Measurements from ENCODE around the gene SNX9. TPM values are rescaled to one million over a fixed set of nuclear protein-coding genes. Genes with fewer than 3 reads are reported as not detected.

SNX9 gene
- total RNA-seq, 4 donors from 2014 or later: 13.7 to 57.2 (median 50.7) TPM

GRCh38 chr6:157877149-157877548, 54.1 kb downstream of the SNX9 start:
- in situ Hi-C loops (cut with MboI; ENCODE audit: low pct_ligation_motif_present in 1 of 4, low pct_unique_long_range_greater_than_20kb in 1 of 4, low sequenced_read_pairs in 3 of 4) (loop anchor here in 2 of 4 donors (5.0 to 10.0 kb wide), 2 partner anchors 120 to 122 kb away; no protein-coding TSS in a partner anchor), intact Hi-C loops (cut with DNase I; ENCODE audit: low total_unique reads) (no loop called here)
- TF ChIP-seq CTCF (IDR thresholded peaks at IDR 0.05): no peak
- TF ChIP-seq EP300 (IDR thresholded peaks at IDR 0.05; ENCODE audit: low read depth): no peak
- TF ChIP-seq POLR2AphosphoS5 (IDR thresholded peaks at IDR 0.05): no peak
- TF ChIP-seq POLR2A (IDR thresholded peaks at IDR 0.05): no peak
- no peaks in the 10 kb centered on the region for H3K9me3 ChIP-seq
- H3K27me3 ChIP-seq: no peaks in the 10 kb centered on the region
- WGBS, 2 donors (ENCODE audit: low coverage in 1 of 2): 79 to 88% methylated on average over 4 of the region's 4 CpGs
- H3K4me1 ChIP-seq: no peaks in the 10 kb centered on the region
- DNase-seq: no peak
- peaks cover 0 to 44% (median 10%) of the 10 kb centered on the region in 4 donors for H3K36me3 ChIP-seq
- H3K27ac ChIP-seq: no peak overlapping the region
- H3K4me3 ChIP-seq: no peak overlapping the region

GRCh38 chr6:157877573-157878438, 54.8 kb downstream of the SNX9 start:
- in situ Hi-C loops (cut with MboI; ENCODE audit: low pct_ligation_motif_present in 1 of 4, low pct_unique_long_range_greater_than_20kb in 1 of 4, low sequenced_read_pairs in 3 of 4): loop anchor here in 2 of 4 donors (5.0 to 10.0 kb wide), 2 partner anchors 121 to 123 kb away; no protein-coding TSS in a partner anchor
- no peak for TF ChIP-seq EP300 (IDR thresholded peaks at IDR 0.05; ENCODE audit: low read depth)
- no peak for TF ChIP-seq POLR2AphosphoS5 (IDR thresholded peaks at IDR 0.05)
- no peak for TF ChIP-seq CTCF (IDR thresholded peaks at IDR 0.05)
- no peak for TF ChIP-seq POLR2A (IDR thresholded peaks at IDR 0.05)
- Histone ChIP-seq H3K27me3 (no peaks in the 10 kb centered on the region), H3K4me1 (no peaks in the 10 kb centered on the region), H3K36me3 (peaks cover 0 to 44% (median 10%) of the 10 kb centered on the region in 4 donors), H3K9me3 (no peaks in the 10 kb centered on the region), H3K27ac (no peak overlapping the region), H3K4me3 (no peak overlapping the region)
- 82% methylated on average over 7 of the region's 7 CpGs for WGBS, 2 donors (ENCODE audit: low coverage in 1 of 2)
- intact Hi-C loops (cut with DNase I; ENCODE audit: low total_unique reads): no loop called here
- no peak for DNase-seq

GRCh38 chr6:157879034-157879872, 56.2 kb downstream of the SNX9 start:
- intact Hi-C loops (cut with DNase I; ENCODE audit: low total_unique reads) (no loop called here), in situ Hi-C loops (cut with MboI; ENCODE audit: low pct_ligation_motif_present in 1 of 4, low pct_unique_long_range_greater_than_20kb in 1 of 4, low sequenced_read_pairs in 3 of 4) (loop anchor here in 2 of 4 donors (5.0 to 10.0 kb wide), 2 partner anchors 122 to 124 kb away; no protein-coding TSS in a partner anchor)
- 94 to 95% methylated on average over 12 of the region's 12 CpGs for WGBS, 2 donors (ENCODE audit: low coverage in 1 of 2)
- Histone ChIP-seq H3K36me3 (peaks cover 0 to 41% (median 10%) of the 10 kb centered on the region in 4 donors), H3K27me3 (no peaks in the 10 kb centered on the region), H3K4me1 (peaks cover 0 to 1% (median 0%) of the 10 kb centered on the region in 4 donors), H3K27ac (no peak overlapping the region), H3K4me3 (no peak overlapping the region), H3K9me3 (no peaks in the 10 kb centered on the region)
- no peak for DNase-seq
- TF ChIP-seq CTCF (IDR thresholded peaks at IDR 0.05): no peak
- no peak for TF ChIP-seq POLR2AphosphoS5 (IDR thresholded peaks at IDR 0.05)
- TF ChIP-seq POLR2A (IDR thresholded peaks at IDR 0.05): no peak
- no peak for TF ChIP-seq EP300 (IDR thresholded peaks at IDR 0.05; ENCODE audit: low read depth)

- Histone ChIP-seq H3K9me3 (no peaks in the 10 kb centered on the region), H3K27ac (no peak overlapping the region), H3K4me1 (peaks cover 0 to 3% (median 0%) of the 10 kb centered on the region in 4 donors), H3K4me3 (no peak overlapping the region), H3K27me3 (no peaks in the 10 kb centered on the region), H3K36me3 (peaks cover 0 to 41% (median 9%) of the 10 kb centered on the region in 4 donors)
- in situ Hi-C loops (cut with MboI; ENCODE audit: low pct_ligation_motif_present in 1 of 4, low pct_unique_long_range_greater_than_20kb in 1 of 4, low sequenced_read_pairs in 3 of 4): loop anchor here in 2 of 4 donors (5.0 to 10.0 kb wide), 2 partner anchors 123 to 125 kb away; no protein-coding TSS in a partner anchor
- TF ChIP-seq POLR2A (IDR thresholded peaks at IDR 0.05) (no peak), CTCF (IDR thresholded peaks at IDR 0.05) (no peak), EP300 (IDR thresholded peaks at IDR 0.05; ENCODE audit: low read depth) (no peak), POLR2AphosphoS5 (IDR thresholded peaks at IDR 0.05) (no peak)
- WGBS, 2 donors (ENCODE audit: low coverage in 1 of 2): 88 to 100% methylated on average over 1 to 2 of the region's 2 CpGs
- no peak for DNase-seq
- intact Hi-C loops (cut with DNase I; ENCODE audit: low total_unique reads): no loop called here
Observed at GRCh38 chr6:157879873-157880254, 56.8 kb downstream of the SNX9 start.

All from transverse colon (tissue), 4 donors.